Measurements from ENCODE around the gene LARP1.
"Not testable (repeated sequence)": the region's sequence is repeated elsewhere in the genome, so short reads cannot be mapped to it uniquely, and the experiment has no call there.

GRCh38 chr5:154730761-154731160 is 24.4 kb upstream of the LARP1 start:
- TF ChIP-seq CTCF (conservative IDR thresholded peaks at IDR 0.05; ENCODE audit: low read depth, low read length); EZH2 (IDR thresholded peaks at IDR 0.05; ENCODE audit: low read length, unreplicated experiment): not testable (repeated sequence)
